GM06990 (cell line): ENCODE results near the gene IL15.
"Not testable (repeated sequence)": the region's sequence is repeated elsewhere in the genome, so short reads cannot be mapped to it uniquely, and the experiment has no call there.

Experiments
- DNase-seq: peaks from one replicate; pipeline ENCODE4 v3.0.0-alpha.2; 2011; ENCODE audit not compliant: insufficient read length; ENCODE audit errors: extremely low read depth
- H3K27me3 ChIP-seq: replicated peaks from 2 replicates; pipeline ENCODE4 v1.6.0; 2011; ENCODE audit warnings: low read length; ENCODE audit not compliant: control insufficient read depth, insufficient read depth
- H3K36me3 ChIP-seq: 2 replicates; pipeline ENCODE4 v1.5.1; 2011; ENCODE audit warnings: low read length; ENCODE audit not compliant: control insufficient read depth, insufficient read depth
- H3K4me3 ChIP-seq: replicated peaks from 2 replicates; pipeline ENCODE4 v1.5.1; 2011; ENCODE audit warnings: low read depth, mild to moderate bottlenecking, control low read depth, low read length
- CTCF ChIP-seq: IDR thresholded peaks from 2 replicates; pipeline ENCODE4 v1.5.1; 2011; ENCODE audit warnings: low read length, control low read depth, mild to moderate bottlenecking, inconsistent platforms; ENCODE audit not compliant: insufficient read depth, poor library complexity, severe bottlenecking

IL15 gene

GRCh38 chr4:141636082-141636770, at the start of gene IL15:
TSS of gene IL15 (plus strand) at chr4:141636583. CDS start at chr4:141719465, 82,882 bp downstream.
- Histone ChIP-seq H3K27me3 (no peaks in the 10 kb centered on the region), H3K4me3 (peak within 1 kb of the TSS; percentile 88), H3K36me3 (no peaks in the 10 kb centered on the region)
- peak; percentile 86 for DNase-seq
- no peak for TF ChIP-seq CTCF

GRCh38 chr4:141587897-141588296, 48.5 kb upstream of the IL15 start:
- Histone ChIP-seq H3K27me3 (no peaks in the 10 kb centered on the region), H3K36me3 (no peaks in the 10 kb centered on the region), H3K4me3 (no peak overlapping the region)
- no peak for TF ChIP-seq CTCF
- no peak for DNase-seq

GRCh38 chr4:141595531-141595930, 40.9 kb upstream of the IL15 start:
- no peak for DNase-seq
- TF ChIP-seq CTCF = no peak
- no peak overlapping the region for H3K4me3 ChIP-seq
- no peaks in the 10 kb centered on the region for H3K36me3 ChIP-seq
- H3K27me3 ChIP-seq = no peaks in the 10 kb centered on the region

- no peak for TF ChIP-seq CTCF
- Histone ChIP-seq H3K4me3 (no peak overlapping the region), H3K27me3 (no peaks in the 10 kb centered on the region), H3K36me3 (no peaks in the 10 kb centered on the region)
- DNase-seq = no peak
These were observed 36.5 kb upstream of the IL15 start for GRCh38 chr4:141599853-141600252.

- H3K36me3 ChIP-seq, DNase-seq, H3K4me3 ChIP-seq, H3K27me3 ChIP-seq: not testable (repeated sequence)
These were observed 31.7 kb upstream of the IL15 start for GRCh38 chr4:141604683-141605082.

GRCh38 chr4:141605425-141605856, 30.9 kb upstream of the IL15 start:
- H3K27me3 ChIP-seq = no peaks in the 10 kb centered on the region
- no peak for DNase-seq
- no peak for TF ChIP-seq CTCF
- no peak overlapping the region for H3K4me3 ChIP-seq
- no peaks in the 10 kb centered on the region for H3K36me3 ChIP-seq
